ENCODE results near the gene WDFY4.

WDFY4 gene

DNA sequence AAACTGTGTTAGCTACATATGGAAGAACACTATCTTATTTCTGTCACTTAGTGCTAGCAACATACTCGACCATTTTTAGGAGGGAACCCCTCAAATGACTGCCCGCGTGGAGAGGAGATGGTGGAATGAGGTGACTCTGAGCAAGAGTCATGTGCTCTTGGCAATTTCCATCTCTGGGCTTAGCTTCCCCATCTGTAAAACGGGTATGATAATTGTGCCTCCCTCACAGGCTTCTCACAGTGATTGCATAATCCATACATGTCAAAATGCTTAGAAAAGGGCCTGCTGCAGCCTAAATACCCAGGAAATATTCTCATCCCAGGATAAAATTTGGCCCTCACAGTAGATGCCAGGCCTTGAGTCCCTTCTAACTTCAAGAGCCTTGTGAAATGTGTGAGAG is 86.6 kb downstream of the WDFY4 start:
- Histone ChIP-seq H3K27me3 (ENCODE audit: insufficient read depth, low read length, poor library complexity) (no peaks in the 10 kb centered on the region), H4K8ac (ENCODE audit: low read depth, low read length) (no peak overlapping the region), H2BK15ac (replicated peaks; ENCODE audit: low read depth) (no peak overlapping the region), H3K4ac (ENCODE audit: low read depth, low read length) (no peak overlapping the region), H3K4me3 (ENCODE audit: low read length) (no peak overlapping the region), H3K23ac (ENCODE audit: low read length) (no peak overlapping the region), H4K5ac (ENCODE audit: low read length) (no peak overlapping the region), H3K18ac (ENCODE audit: low read length) (no peak overlapping the region), H2BK5ac (ENCODE audit: low read length) (no peak overlapping the region), H3K56ac (ENCODE audit: low read length) (no peak overlapping the region), H3K4me2 (ENCODE audit: low read length) (no peak overlapping the region), H3K4me1 (ENCODE audit: control insufficient read depth, low read depth, low read length) (no peaks in the 10 kb centered on the region), H2BK120ac (ENCODE audit: low read depth, low read length) (no peak overlapping the region), H3K79me1 (ENCODE audit: low read length) (no peaks in the 10 kb centered on the region), H3K36me3 (ENCODE audit: control insufficient read depth, insufficient read depth, low read length) (no peaks in the 10 kb centered on the region), H2AK5ac (ENCODE audit: low read length) (no peak overlapping the region), H3K79me2 (ENCODE audit: control insufficient read depth, insufficient read depth, low read length) (no peaks in the 10 kb centered on the region), H3K9ac (ENCODE audit: low read length) (no peak overlapping the region), H3K27ac (ENCODE audit: low read depth, low read length) (no peak overlapping the region)
- DNase-seq, result no peak
- WGBS (ENCODE audit: extremely low coverage, insufficient coverage, low lambda C conversion rate), result no CpG with 5 or more reads among the region's 4 CpGs

DNA sequence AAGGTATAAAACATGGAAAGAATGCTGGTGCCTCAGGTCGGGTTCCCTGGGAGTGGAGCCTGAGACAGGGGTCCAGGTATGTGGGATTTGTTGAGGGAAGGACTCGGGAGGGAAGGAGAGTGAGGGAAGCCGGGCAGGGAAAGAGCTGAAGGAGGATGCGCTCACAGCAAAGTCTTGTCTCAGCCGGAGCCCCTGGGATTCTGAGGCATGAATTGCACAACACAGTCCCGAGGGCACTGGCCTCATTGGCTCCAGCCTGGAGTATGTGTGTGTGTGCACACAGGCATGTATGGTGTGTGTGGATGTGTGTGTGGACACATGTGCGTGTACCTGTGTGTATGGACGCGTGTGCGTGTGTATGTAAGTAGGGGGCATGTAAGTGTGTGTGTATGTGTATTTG is 87.4 kb downstream of the WDFY4 start:
- Histone ChIP-seq H3K4me1 (ENCODE audit: control insufficient read depth, low read depth, low read length) (no peaks in the 10 kb centered on the region), H2BK5ac (ENCODE audit: low read length) (no peak overlapping the region), H2BK15ac (replicated peaks; ENCODE audit: low read depth) (no peak overlapping the region), H4K8ac (ENCODE audit: low read depth, low read length) (no peak overlapping the region), H4K5ac (ENCODE audit: low read length) (no peak overlapping the region), H3K36me3 (ENCODE audit: control insufficient read depth, insufficient read depth, low read length) (no peaks in the 10 kb centered on the region), H3K4ac (ENCODE audit: low read depth, low read length) (no peak overlapping the region), H3K27me3 (ENCODE audit: insufficient read depth, low read length, poor library complexity) (no peaks in the 10 kb centered on the region), H3K27ac (ENCODE audit: low read depth, low read length) (no peak overlapping the region), H3K79me1 (ENCODE audit: low read length) (no peaks in the 10 kb centered on the region), H3K4me3 (ENCODE audit: low read length) (no peak overlapping the region), H3K9ac (ENCODE audit: low read length) (no peak overlapping the region), H2AK5ac (ENCODE audit: low read length) (no peak overlapping the region), H3K56ac (ENCODE audit: low read length) (no peak overlapping the region), H3K4me2 (ENCODE audit: low read length) (no peak overlapping the region), H3K79me2 (ENCODE audit: control insufficient read depth, insufficient read depth, low read length) (no peaks in the 10 kb centered on the region), H3K23ac (ENCODE audit: low read length) (no peak overlapping the region), H3K18ac (ENCODE audit: low read length) (no peak overlapping the region), H2BK120ac (ENCODE audit: low read depth, low read length) (no peak overlapping the region)
- WGBS (ENCODE audit: extremely low coverage, insufficient coverage, low lambda C conversion rate), result no CpG with 5 or more reads among the region's 10 CpGs
- DNase-seq, result no peak

DNA sequence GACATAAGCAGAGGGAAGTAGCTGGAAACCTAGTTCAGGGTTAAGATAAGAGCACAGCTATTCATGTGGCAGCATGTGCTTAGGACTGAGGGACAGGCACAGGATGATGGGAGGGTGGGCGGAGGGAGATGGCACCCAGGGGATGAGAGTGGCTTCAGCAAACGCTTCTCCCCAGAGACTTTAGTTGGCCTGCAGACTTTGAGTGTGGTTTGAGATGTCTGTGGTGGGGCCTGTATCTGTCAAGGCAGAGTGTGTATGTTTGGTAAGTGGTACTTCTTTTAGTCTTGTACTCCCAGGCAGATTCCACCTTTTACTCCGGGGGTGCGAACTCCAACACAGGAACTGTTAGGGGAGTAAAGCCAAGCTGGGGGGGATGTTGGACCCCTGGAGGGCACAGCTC is 88.9 kb downstream of the WDFY4 start:
- Histone ChIP-seq H2BK15ac (replicated peaks; ENCODE audit: low read depth) (no peak overlapping the region), H3K9ac (ENCODE audit: low read length) (no peak overlapping the region), H3K4me2 (ENCODE audit: low read length) (no peak overlapping the region), H3K79me2 (ENCODE audit: control insufficient read depth, insufficient read depth, low read length) (no peaks in the 10 kb centered on the region), H3K4ac (ENCODE audit: low read depth, low read length) (no peak overlapping the region), H3K27me3 (ENCODE audit: insufficient read depth, low read length, poor library complexity) (no peaks in the 10 kb centered on the region), H3K27ac (ENCODE audit: low read depth, low read length) (no peak overlapping the region), H2BK120ac (ENCODE audit: low read depth, low read length) (no peak overlapping the region), H2AK5ac (ENCODE audit: low read length) (no peak overlapping the region), H3K56ac (ENCODE audit: low read length) (no peak overlapping the region), H3K23ac (ENCODE audit: low read length) (no peak overlapping the region), H3K18ac (ENCODE audit: low read length) (no peak overlapping the region), H3K36me3 (ENCODE audit: control insufficient read depth, insufficient read depth, low read length) (no peaks in the 10 kb centered on the region), H4K8ac (ENCODE audit: low read depth, low read length) (no peak overlapping the region), H3K4me1 (ENCODE audit: control insufficient read depth, low read depth, low read length) (no peaks in the 10 kb centered on the region), H2BK5ac (ENCODE audit: low read length) (no peak overlapping the region), H3K4me3 (ENCODE audit: low read length) (no peak overlapping the region), H3K79me1 (ENCODE audit: low read length) (no peaks in the 10 kb centered on the region), H4K5ac (ENCODE audit: low read length) (no peak overlapping the region)
- WGBS (ENCODE audit: extremely low coverage, insufficient coverage, low lambda C conversion rate), result no CpG with 5 or more reads among the region's 4 CpGs
- no peak for DNase-seq

DNA sequence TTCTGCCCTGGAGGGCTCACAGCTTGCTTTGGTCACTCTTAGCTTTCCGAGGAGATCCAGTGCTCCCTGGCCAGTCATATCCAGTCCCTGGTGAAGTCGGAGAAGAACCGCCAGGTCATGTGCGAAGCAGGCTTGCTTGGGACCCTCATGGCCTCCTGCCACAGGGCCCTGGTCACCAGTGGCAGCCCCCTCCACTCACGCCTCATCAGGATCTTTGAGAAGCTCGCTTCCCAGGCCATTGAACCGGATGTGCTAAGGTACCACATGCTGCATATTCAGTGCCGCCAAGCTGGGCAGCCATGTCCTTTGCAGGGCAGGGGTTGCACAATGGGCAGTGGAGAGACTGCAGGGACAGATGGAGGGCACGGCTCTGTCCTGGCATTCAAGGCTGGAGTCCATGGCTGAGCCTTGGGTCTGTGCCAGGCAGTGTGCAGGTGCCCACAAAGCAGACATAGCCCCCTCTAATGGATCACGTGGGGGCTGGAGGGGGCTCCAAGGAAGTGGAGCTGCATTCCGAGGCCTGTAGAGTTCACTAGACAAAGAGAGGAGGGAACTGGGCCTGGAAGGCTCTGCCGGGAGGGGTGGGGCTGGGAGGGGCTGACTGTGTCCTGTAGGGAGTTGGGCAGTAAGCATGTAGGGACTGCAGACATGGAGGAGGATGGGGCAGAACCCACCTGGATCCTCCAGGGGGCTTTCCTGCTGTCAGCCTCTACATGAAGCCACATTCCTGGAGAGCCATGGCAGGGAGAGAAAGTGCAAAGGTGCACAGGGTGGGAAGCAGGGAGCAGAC is 89.9 kb downstream of the WDFY4 start:
- H3K23ac ChIP-seq (ENCODE audit: low read length), result no peak overlapping the region
- no peaks in the 10 kb centered on the region for H3K27me3 ChIP-seq (ENCODE audit: insufficient read depth, low read length, poor library complexity)
- no peak overlapping the region for H2BK5ac ChIP-seq (ENCODE audit: low read length)
- no peak overlapping the region for H3K4ac ChIP-seq (ENCODE audit: low read depth, low read length)
- no peak overlapping the region for H4K8ac ChIP-seq (ENCODE audit: low read depth, low read length)
- no CpG with 5 or more reads among the region's 12 CpGs for WGBS (ENCODE audit: extremely low coverage, insufficient coverage, low lambda C conversion rate)
- H3K4me1 ChIP-seq (ENCODE audit: control insufficient read depth, low read depth, low read length), result no peaks in the 10 kb centered on the region
- no peak overlapping the region for H2AK5ac ChIP-seq (ENCODE audit: low read length)
- no peak overlapping the region for H2BK120ac ChIP-seq (ENCODE audit: low read depth, low read length)
- no peak overlapping the region for H4K5ac ChIP-seq (ENCODE audit: low read length)
- H3K4me3 ChIP-seq (ENCODE audit: low read length), result no peak overlapping the region
- no peak for DNase-seq
- no peaks in the 10 kb centered on the region for H3K79me2 ChIP-seq (ENCODE audit: control insufficient read depth, insufficient read depth, low read length)
- no peak overlapping the region for H3K56ac ChIP-seq (ENCODE audit: low read length)
- H3K27ac ChIP-seq (ENCODE audit: low read depth, low read length), result no peak overlapping the region
- H3K4me2 ChIP-seq (ENCODE audit: low read length), result no peak overlapping the region
- H3K9ac ChIP-seq (ENCODE audit: low read length), result no peak overlapping the region
- H3K79me1 ChIP-seq (ENCODE audit: low read length), result no peaks in the 10 kb centered on the region
- no peaks in the 10 kb centered on the region for H3K36me3 ChIP-seq (ENCODE audit: control insufficient read depth, insufficient read depth, low read length)
- H3K18ac ChIP-seq (ENCODE audit: low read length), result no peak overlapping the region
- H2BK15ac ChIP-seq (replicated peaks; ENCODE audit: low read depth), result no peak overlapping the region

DNA sequence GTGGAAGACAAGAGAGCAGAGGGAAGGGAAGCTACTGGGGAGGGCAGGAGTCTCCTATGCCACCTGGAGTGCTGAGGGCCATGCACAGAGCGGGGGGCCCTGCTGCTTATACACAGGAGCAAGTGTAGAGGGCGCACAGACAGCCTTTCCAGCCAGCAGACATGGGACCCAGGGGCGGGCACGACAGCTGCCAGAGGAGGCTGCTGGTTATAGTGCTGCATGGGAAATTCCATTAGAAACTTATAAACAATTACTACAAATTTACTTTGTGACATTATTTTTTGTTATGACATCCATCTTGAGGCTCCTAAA is 90.5 kb downstream of the WDFY4 start:
- Histone ChIP-seq H3K27ac (ENCODE audit: low read depth, low read length) (no peak overlapping the region), H3K18ac (ENCODE audit: low read length) (no peak overlapping the region), H3K9ac (ENCODE audit: low read length) (no peak overlapping the region), H4K5ac (ENCODE audit: low read length) (no peak overlapping the region), H2BK15ac (replicated peaks; ENCODE audit: low read depth) (no peak overlapping the region), H3K27me3 (ENCODE audit: insufficient read depth, low read length, poor library complexity) (no peaks in the 10 kb centered on the region), H3K4ac (ENCODE audit: low read depth, low read length) (no peak overlapping the region), H3K79me2 (ENCODE audit: control insufficient read depth, insufficient read depth, low read length) (no peaks in the 10 kb centered on the region), H2AK5ac (ENCODE audit: low read length) (no peak overlapping the region), H3K4me1 (ENCODE audit: control insufficient read depth, low read depth, low read length) (no peaks in the 10 kb centered on the region), H2BK5ac (ENCODE audit: low read length) (no peak overlapping the region), H2BK120ac (ENCODE audit: low read depth, low read length) (no peak overlapping the region), H3K36me3 (ENCODE audit: control insufficient read depth, insufficient read depth, low read length) (no peaks in the 10 kb centered on the region), H3K56ac (ENCODE audit: low read length) (no peak overlapping the region), H3K4me3 (ENCODE audit: low read length) (no peak overlapping the region), H3K4me2 (ENCODE audit: low read length) (no peak overlapping the region), H3K79me1 (ENCODE audit: low read length) (no peaks in the 10 kb centered on the region), H4K8ac (ENCODE audit: low read depth, low read length) (no peak overlapping the region), H3K23ac (ENCODE audit: low read length) (no peak overlapping the region)
- no peak for DNase-seq
- no CpG with 5 or more reads among the region's 4 CpGs for WGBS (ENCODE audit: extremely low coverage, insufficient coverage, low lambda C conversion rate)

DNA sequence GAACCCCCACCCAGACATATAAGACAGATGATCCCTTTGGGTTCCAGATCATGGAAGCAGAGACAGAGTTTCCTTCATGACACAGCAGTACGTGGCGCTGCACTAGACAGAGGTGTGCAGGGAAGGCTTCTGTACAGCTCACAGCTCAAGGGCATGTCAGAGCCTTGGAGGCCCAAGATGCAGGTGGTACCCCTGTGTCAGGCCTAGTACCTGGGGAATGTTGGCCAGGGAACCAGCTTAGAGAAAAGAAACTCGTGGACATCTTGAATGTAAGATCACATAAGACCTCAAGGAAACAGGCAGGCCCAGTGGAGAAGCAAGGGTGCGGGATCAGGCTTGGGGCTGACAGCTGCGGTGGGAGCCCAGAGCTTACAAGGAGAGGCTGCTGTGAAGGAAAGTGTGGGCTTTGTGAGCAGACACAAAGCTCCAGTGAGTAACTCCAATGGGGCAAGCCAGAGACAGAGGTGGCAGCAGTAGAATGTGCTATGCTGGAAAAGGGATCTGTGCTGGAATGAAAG is 91.4 kb downstream of the WDFY4 start:
- no peaks in the 10 kb centered on the region for H3K4me1 ChIP-seq (ENCODE audit: control insufficient read depth, low read depth, low read length)
- no peak overlapping the region for H2BK120ac ChIP-seq (ENCODE audit: low read depth, low read length)
- no peak overlapping the region for H4K8ac ChIP-seq (ENCODE audit: low read depth, low read length)
- no peaks in the 10 kb centered on the region for H3K36me3 ChIP-seq (ENCODE audit: control insufficient read depth, insufficient read depth, low read length)
- H3K4ac ChIP-seq (ENCODE audit: low read depth, low read length), result no peak overlapping the region
- H3K27ac ChIP-seq (ENCODE audit: low read depth, low read length), result no peak overlapping the region
- no peak overlapping the region for H4K5ac ChIP-seq (ENCODE audit: low read length)
- no peak overlapping the region for H2AK5ac ChIP-seq (ENCODE audit: low read length)
- H2BK15ac ChIP-seq (replicated peaks; ENCODE audit: low read depth), result no peak overlapping the region
- H3K79me2 ChIP-seq (ENCODE audit: control insufficient read depth, insufficient read depth, low read length), result no peaks in the 10 kb centered on the region
- DNase-seq, result no peak
- H3K9ac ChIP-seq (ENCODE audit: low read length), result no peak overlapping the region
- no peak overlapping the region for H3K4me2 ChIP-seq (ENCODE audit: low read length)
- no CpG with 5 or more reads among the region's 5 CpGs for WGBS (ENCODE audit: extremely low coverage, insufficient coverage, low lambda C conversion rate)
- H3K23ac ChIP-seq (ENCODE audit: low read length), result no peak overlapping the region
- H3K18ac ChIP-seq (ENCODE audit: low read length), result no peak overlapping the region
- H3K56ac ChIP-seq (ENCODE audit: low read length), result no peak overlapping the region
- no peaks in the 10 kb centered on the region for H3K79me1 ChIP-seq (ENCODE audit: low read length)
- H2BK5ac ChIP-seq (ENCODE audit: low read length), result no peak overlapping the region
- no peak overlapping the region for H3K4me3 ChIP-seq (ENCODE audit: low read length)
- no peaks in the 10 kb centered on the region for H3K27me3 ChIP-seq (ENCODE audit: insufficient read depth, low read length, poor library complexity)

Measured in mesendoderm (in vitro differentiated cells).